DMS114 treated with DMSO at 0.1 percent for 48 hours (cell line): Measurements from ENCODE around the gene TOLLIP.

ENCODE experiments used
- DNase-seq: peaks from one replicate; lab custom pipeline; 2025; ENCODE audit not compliant: unreplicated experiment; lab: John Stamatoyannopoulos, UW

TOLLIP gene

GRCh38 chr11:1317993-1318392 is 8.6 kb upstream of the TOLLIP start:
- DNase-seq, result no peak

- DNase-seq, result no peak
These were observed 8.0 kb upstream of the TOLLIP start for GRCh38 chr11:1317432-1317831.

GRCh38 chr11:1310772-1311468 is 1.5 kb upstream of the TOLLIP start:
- DNase-seq, result no peak

- no peak for DNase-seq
These were observed 871 bp upstream of the TOLLIP start for GRCh38 chr11:1310318-1310687.

GRCh38 chr11:1308743-1309497 is 512 bp downstream of the TOLLIP start:
- no peak for DNase-seq

GRCh38 chr11:1307998-1308742 is 1.3 kb downstream of the TOLLIP start:
- DNase-seq, result no peak

GRCh38 chr11:1307163-1307870 is 2.1 kb downstream of the TOLLIP start:
- DNase-seq, result no peak

- no peak for DNase-seq
These were observed 3.0 kb downstream of the TOLLIP start for GRCh38 chr11:1306186-1307162.

GRCh38 chr11:1305501-1306056 is 3.9 kb downstream of the TOLLIP start:
- no peak for DNase-seq

- no peak for DNase-seq
These were observed 4.4 kb downstream of the TOLLIP start for GRCh38 chr11:1305063-1305495.

GRCh38 chr11:1304380-1304779 is 5.1 kb downstream of the TOLLIP start:
- DNase-seq, result no peak

- DNase-seq, result no peak
These were observed 5.5 kb downstream of the TOLLIP start for GRCh38 chr11:1303973-1304372.

- DNase-seq, result no peak
These were observed 6.2 kb downstream of the TOLLIP start for GRCh38 chr11:1303126-1303821.

GRCh38 chr11:1302461-1303125 is 6.8 kb downstream of the TOLLIP start:
- no peak for DNase-seq

GRCh38 chr11:1302041-1302460 is 7.4 kb downstream of the TOLLIP start:
- no peak for DNase-seq

GRCh38 chr11:1301220-1302000 is 8.0 kb downstream of the TOLLIP start:
- no peak for DNase-seq

- DNase-seq, result no peak
These were observed 8.8 kb downstream of the TOLLIP start for GRCh38 chr11:1300569-1301187.
